Activated CD8-positive, alpha-beta memory T cell treated with anti-CD3 and anti-CD28 coated beads, Interleukin-2, amount 50 U/mL, for 48 hours (primary cell): Measurements from ENCODE around the gene KIF27.
"Not testable (repeated sequence)": the region's sequence is repeated elsewhere in the genome, so short reads cannot be mapped to it uniquely, and the experiment has no call there.

ENCODE experiments used
- DNase-seq: peaks from one replicate; pipeline ENCODE4 v3.0.0-alpha.2; 2020

The KIF27 gene

GRCh38 chr9:83920927-83921707 is at the start of gene KIF27:
TSS of gene KIF27 (minus strand) at chr9:83921432. CDS start at chr9:83915591, 5,841 bp downstream.
- peak; percentile 99 for DNase-seq

GRCh38 chr9:83969602-83970001 is 48.4 kb upstream of the KIF27 start:
- DNase-seq, result no peak

- DNase-seq, result no peak
Observed at GRCh38 chr9:83967073-83967472, 45.8 kb upstream of the KIF27 start.

- DNase-seq, result no peak
Observed at GRCh38 chr9:83966209-83966582, 45.0 kb upstream of the KIF27 start.

- DNase-seq, result no peak
Observed at GRCh38 chr9:83965350-83966208, 44.3 kb upstream of the KIF27 start.

GRCh38 chr9:83964973-83965349 is 43.7 kb upstream of the KIF27 start:
- no peak for DNase-seq

GRCh38 chr9:83962165-83962564 is 40.9 kb upstream of the KIF27 start:
- no peak for DNase-seq

GRCh38 chr9:83960991-83961390 is 39.8 kb upstream of the KIF27 start:
- no peak for DNase-seq

GRCh38 chr9:83959061-83959460 is 37.8 kb upstream of the KIF27 start:
- DNase-seq, result no peak

- DNase-seq, result no peak
Observed at GRCh38 chr9:83957248-83957513, 35.9 kb upstream of the KIF27 start.

- peak; percentile 86 for DNase-seq
Observed at GRCh38 chr9:83956436-83957247, 35.4 kb upstream of the KIF27 start.

GRCh38 chr9:83956086-83956435 is 34.8 kb upstream of the KIF27 start:
- DNase-seq, result peak; percentile 76

- DNase-seq, result not testable (repeated sequence)
Observed at GRCh38 chr9:83948096-83948495, 26.9 kb upstream of the KIF27 start.

GRCh38 chr9:83940590-83941303 is 19.5 kb upstream of the KIF27 start:
- DNase-seq, result no peak

GRCh38 chr9:83937861-83938455 is 16.7 kb upstream of the KIF27 start:
- no peak for DNase-seq

- no peak for DNase-seq
Observed at GRCh38 chr9:83936523-83936922, 15.3 kb upstream of the KIF27 start.

- no peak for DNase-seq
Observed at GRCh38 chr9:83935276-83935935, 14.2 kb upstream of the KIF27 start.

- no peak for DNase-seq
Observed at GRCh38 chr9:83934569-83935275, 13.5 kb upstream of the KIF27 start.

- no peak for DNase-seq
Observed at GRCh38 chr9:83933790-83934189, 12.6 kb upstream of the KIF27 start.

GRCh38 chr9:83932851-83933250 is 11.6 kb upstream of the KIF27 start:
- DNase-seq, result no peak

GRCh38 chr9:83932011-83932410 is 10.8 kb upstream of the KIF27 start:
- DNase-seq, result no peak
